Activated CD8-positive, alpha-beta T cell treated with anti-CD3 and anti-CD28 coated beads, Interleukin-2, amount 10 ng/mL, durations not matched to agents 7 days and 5 days (primary cell): ENCODE data around the gene ZNF853. TPM values are rescaled to one million over a fixed set of nuclear protein-coding genes. Genes with fewer than 3 reads are reported as not detected.
A peak's percentile ranks its signal among the peaks of the same experiment; 100 is the strongest.
"Not testable (repeated sequence)": the region's sequence is repeated elsewhere in the genome, so short reads cannot be mapped to it uniquely, and the experiment has no call there.

Experiments used
- ATAC-seq: fragments of 150-1000 bp; cut with Tn5 transposase; one replicate; pipeline ENCODE4 v1.10.0; 2021; ENCODE audit warnings: moderate library complexity
- CTCF ChIA-PET: fragments of 350-600 bp; sonication (Branson Sonifier 250); formaldehyde crosslinking; loops from one replicate; lab custom pipeline; 2021; ENCODE audit warnings: antibody characterized with exemption; lab: Charles Lee
- POLR2A ChIA-PET: fragments of 350-600 bp; sonication (Branson Sonifier 250); formaldehyde crosslinking; loops from one replicate; lab custom pipeline; 2021; ENCODE audit warnings: antibody characterized with exemption; lab: Charles Lee
- DNase-seq: peaks from one replicate; pipeline ENCODE4 v3.0.0-alpha.2; 2020
- H3K27ac Mint-ChIP-seq: one replicate; pipeline ENCODE4 v1.8.0; 2021; ENCODE audit warnings: mild to moderate bottlenecking, mixed read lengths
- H3K27me3 Mint-ChIP-seq: one replicate; pipeline ENCODE4 v1.8.0; 2021; ENCODE audit warnings: low read depth, mixed read lengths
- H3K36me3 Mint-ChIP-seq: one replicate; pipeline ENCODE4 v1.8.0; 2021; ENCODE audit warnings: low read depth, mixed read lengths
- H3K4me1 Mint-ChIP-seq: one replicate; pipeline ENCODE4 v1.8.0; 2021; ENCODE audit warnings: low read depth, mixed read lengths
- H3K4me3 Mint-ChIP-seq: one replicate; pipeline ENCODE4 v1.8.0; 2021; ENCODE audit warnings: mild to moderate bottlenecking, mixed read lengths
- H3K9me3 Mint-ChIP-seq: one replicate; pipeline ENCODE4 v1.8.0; 2022; ENCODE audit warnings: mixed read lengths; ENCODE audit not compliant: insufficient read depth
- total RNA-seq, 2 experiments: library from RNA; stranded (reverse); gene quantifications; one replicate each; pipeline ENCODE4 v1.2.3, GENCODE V29; 2021

ZNF853 gene
- total RNA-seq, 2 experiments from 2014 or later = 0.78 to 1.0 TPM

DNA sequence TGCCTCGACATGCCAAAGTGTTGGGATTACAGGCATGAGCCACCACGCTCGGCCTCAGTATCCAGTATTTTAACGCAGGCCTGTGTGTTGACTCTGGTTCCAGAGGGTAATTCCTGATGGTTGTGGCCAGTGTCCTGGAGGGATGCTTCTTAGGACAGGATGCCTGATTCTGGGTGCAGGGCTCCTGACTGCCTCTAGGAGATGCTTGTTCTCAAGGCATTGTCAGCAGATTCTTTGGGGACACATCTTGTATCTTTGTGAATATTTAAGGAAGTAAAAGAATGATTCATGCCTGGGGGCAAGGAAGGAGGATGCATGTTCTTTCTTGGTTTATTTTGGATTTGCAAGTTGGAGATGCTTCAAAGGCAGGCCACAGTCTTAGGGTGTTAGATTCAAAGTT is 36.0 kb upstream of the ZNF853 start:
- CTCF ChIA-PET = no interaction called here

DNA sequence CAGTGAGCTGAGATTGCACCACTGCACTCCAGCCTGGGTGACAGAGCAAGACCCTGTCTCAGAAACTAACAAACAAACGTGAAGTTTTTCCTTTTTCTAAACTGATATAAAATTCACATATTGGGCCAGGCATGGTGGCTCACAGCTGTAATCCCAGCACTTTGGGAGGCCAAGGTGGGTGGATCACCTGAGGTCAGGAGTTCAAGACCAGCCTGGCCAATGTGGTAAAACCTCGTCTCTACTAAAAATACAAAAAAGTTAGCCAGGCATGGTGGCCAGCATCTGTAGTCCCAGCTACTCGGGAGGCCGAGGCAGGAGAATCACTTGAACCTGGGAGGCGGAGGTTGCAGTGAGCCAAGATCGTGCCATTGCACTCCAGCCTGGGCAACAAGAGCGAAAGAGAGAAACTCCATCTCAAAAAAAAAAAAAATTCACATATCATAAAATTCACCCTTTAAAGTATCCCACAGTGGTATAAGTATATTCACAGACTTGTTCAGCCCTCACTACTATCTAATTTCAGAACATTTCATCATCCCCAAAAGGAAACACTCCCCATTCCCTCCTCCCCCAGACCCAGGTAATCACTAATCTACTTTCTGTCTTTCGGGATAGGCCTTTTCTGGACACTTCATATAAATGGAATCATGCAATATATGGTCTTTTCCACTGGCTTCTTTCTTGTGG is 29.5 kb upstream of the ZNF853 start:
- DNase-seq, H3K27ac Mint-ChIP-seq, ATAC-seq, H3K4me3 Mint-ChIP-seq, H3K9me3 Mint-ChIP-seq, H3K27me3 Mint-ChIP-seq, CTCF ChIA-PET: not testable (repeated sequence)
- Mint-ChIP-seq H3K4me1 (peaks cover 24% of the 10 kb centered on the region), H3K36me3 (peaks cover 57% of the 10 kb centered on the region)
- POLR2A ChIA-PET = interaction anchor here (0.6 kb wide), 1 partner anchor 596 kb away, joined by 3 read pairs; no protein-coding TSS in a partner anchor

More for the DNA sequence above, 36.0 kb upstream of the ZNF853 start:
- peaks cover 40% of the 10 kb centered on the region for H3K36me3 Mint-ChIP-seq
- no peak for DNase-seq
- no peaks in the 10 kb centered on the region for H3K27me3 Mint-ChIP-seq
- peak overlapping the region; percentile 37 for H3K27ac Mint-ChIP-seq
- peak overlapping the region; percentile 45 for H3K4me3 Mint-ChIP-seq
- no peak for ATAC-seq
- H3K4me1 Mint-ChIP-seq = peaks cover 52% of the 10 kb centered on the region
- POLR2A ChIA-PET = interaction anchor here (2.1 kb wide), 1 partner anchor 11 kb away, joined by 11 read pairs; the partner anchor contains the start of gene INTS15
- no peaks in the 10 kb centered on the region for H3K9me3 Mint-ChIP-seq

DNA sequence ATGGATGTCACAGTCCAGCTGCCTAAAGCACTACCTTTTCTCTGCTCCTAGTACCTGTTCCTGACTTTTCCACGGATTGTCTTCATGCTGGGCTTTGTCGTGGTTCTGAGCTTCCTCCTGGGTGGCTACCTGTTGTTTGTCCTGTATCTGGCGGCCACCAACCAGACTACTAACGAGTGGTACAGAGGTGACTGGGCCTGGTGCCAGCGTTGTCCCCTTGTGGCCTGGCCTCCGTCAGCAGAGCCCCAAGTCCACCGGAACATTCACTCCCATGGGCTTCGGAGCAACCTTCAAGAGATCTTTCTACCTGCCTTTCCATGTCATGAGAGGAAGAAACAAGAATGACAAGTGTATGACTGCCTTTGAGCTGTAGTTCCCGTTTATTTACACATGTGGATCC is 26.8 kb upstream of the ZNF853 start:
- ChIA-PET POLR2A (interaction anchor here (4.0 kb wide), 1 partner anchor 11 kb away, joined by 24 read pairs; the partner anchor contains the start of gene ZDHHC4), CTCF (interaction anchor here (0.7 to 1.8 kb wide), 3 partner anchors 10 to 33 kb away, joined by 3 to 6 read pairs (median 3); no protein-coding TSS in a partner anchor)
- H3K9me3 Mint-ChIP-seq = no peaks in the 10 kb centered on the region
- H3K27ac Mint-ChIP-seq = no peak overlapping the region
- ATAC-seq (no peak), DNase-seq (no peak)
- no peaks in the 10 kb centered on the region for H3K27me3 Mint-ChIP-seq
- H3K36me3 Mint-ChIP-seq = peaks cover 50% of the 10 kb centered on the region
- peak overlapping the region; percentile 32 for H3K4me3 Mint-ChIP-seq
- peaks cover 20% of the 10 kb centered on the region for H3K4me1 Mint-ChIP-seq

DNA sequence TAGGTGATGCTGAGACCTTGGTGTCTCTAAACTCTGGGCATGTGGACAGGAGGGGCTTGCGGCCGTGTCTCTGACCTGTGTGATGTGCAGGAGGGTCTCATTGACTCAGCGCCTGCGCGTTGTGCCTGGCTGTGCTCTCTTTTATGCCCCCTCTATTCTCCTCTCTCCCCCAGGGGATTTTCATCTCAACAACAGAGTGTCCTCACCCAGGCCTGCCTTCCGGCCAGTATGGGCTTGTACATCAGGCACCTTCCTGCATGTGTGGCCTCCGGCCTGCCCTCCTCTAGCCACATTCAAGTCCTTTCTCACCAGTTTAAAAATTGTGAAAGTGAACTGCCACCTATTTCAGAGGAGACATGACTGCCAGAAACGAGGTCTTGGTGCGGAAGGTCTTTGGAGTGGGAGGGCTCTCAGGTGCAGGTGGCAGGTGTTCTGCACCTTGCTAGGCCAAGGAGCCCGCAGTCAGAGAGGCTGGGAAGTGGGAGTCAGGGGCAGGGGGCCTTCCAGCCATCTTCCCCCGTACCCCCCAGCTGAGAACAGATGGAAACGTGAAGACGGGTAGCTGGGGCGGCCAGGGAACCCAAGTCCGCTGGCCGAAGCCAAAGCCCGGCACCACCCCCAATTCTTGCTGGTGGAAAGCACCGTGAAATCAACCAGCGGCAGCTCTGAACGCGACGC is 26.1 kb upstream of the ZNF853 start:
- Mint-ChIP-seq H3K9me3 (no peaks in the 10 kb centered on the region), H3K4me3 (peak overlapping the region; percentile 60), H3K36me3 (peaks cover 50% of the 10 kb centered on the region), H3K4me1 (peaks cover 20% of the 10 kb centered on the region), H3K27me3 (no peaks in the 10 kb centered on the region), H3K27ac (peak overlapping the region; percentile 75)
- POLR2A ChIA-PET = interaction anchor here (0.6 to 4.0 kb wide), 3 partner anchors 9 to 237 kb away, joined by 3 to 24 read pairs (median 11); partner anchors contain the start of gene ZDHHC4
- no peak for DNase-seq
- CTCF ChIA-PET = interaction anchor here (1.3 to 1.8 kb wide), 6 partner anchors 8 to 35 kb away, joined by 5 to 18 read pairs (median 7); partner anchors contain the start of gene ZDHHC4
- no peak for ATAC-seq

DNA sequence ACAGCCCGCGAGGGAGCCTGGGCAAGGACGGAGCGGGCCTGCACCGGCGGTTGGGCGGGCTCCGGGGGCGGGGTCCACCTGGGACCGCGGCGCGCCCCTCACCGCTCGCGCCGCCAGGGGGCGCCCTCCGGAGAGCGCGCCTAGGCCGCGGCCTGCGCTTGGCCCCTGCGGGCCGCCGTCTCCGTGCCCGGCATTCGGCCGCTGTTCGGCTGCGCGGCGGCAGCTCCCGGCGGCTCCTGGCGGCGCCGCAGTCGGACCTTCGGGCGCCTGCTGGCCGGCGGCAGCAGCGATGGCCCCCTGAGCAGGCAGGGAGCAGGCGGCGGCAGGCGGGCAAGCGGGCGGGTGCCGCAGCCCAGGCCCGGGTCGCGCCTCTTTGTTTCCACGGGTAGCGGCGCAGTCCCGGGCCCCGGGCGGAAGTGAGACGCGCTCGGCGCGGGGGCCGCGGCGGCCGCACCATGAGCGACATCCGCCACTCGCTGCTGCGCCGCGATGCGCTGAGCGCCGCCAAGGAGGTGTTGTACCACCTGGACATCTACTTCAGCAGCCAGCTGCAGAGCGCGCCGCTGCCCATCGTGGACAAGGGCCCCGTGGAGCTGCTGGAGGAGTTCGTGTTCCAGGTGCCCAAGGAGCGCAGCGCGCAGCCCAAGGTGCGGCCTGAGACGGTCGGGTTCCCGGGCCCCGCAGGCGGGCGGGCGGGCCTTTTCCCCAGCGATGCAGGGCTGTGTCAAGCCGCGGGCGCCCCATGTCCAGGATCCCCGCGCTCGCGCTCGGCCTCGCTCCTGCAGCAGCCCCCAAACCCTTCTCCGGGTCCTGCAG is 25.4 kb upstream of the ZNF853 start, which contains the start of gene INTS15:
TSS of gene INTS15 (plus strand) at position 193 of the 816 bp plus-strand sequence. CDS start at position 456, 263 bp downstream.
- H3K4me1 Mint-ChIP-seq = peaks cover 20% of the 10 kb centered on the region
- CTCF ChIA-PET = interaction anchor here (0.9 to 1.8 kb wide), 10 partner anchors 9 to 267 kb away, joined by 3 to 18 read pairs (median 6); partner anchors contain the start of genes DAGLB and ZDHHC4
- peak within 1 kb of the TSS; percentile 82 for H3K4me3 Mint-ChIP-seq
- peak within 1 kb of the TSS; percentile 86 for H3K27ac Mint-ChIP-seq
- H3K9me3 Mint-ChIP-seq = no peaks in the 10 kb centered on the region
- ATAC-seq (peak; percentile 94), DNase-seq (peak; percentile 81)
- H3K27me3 Mint-ChIP-seq = no peaks in the 10 kb centered on the region
- H3K36me3 Mint-ChIP-seq = peaks cover 50% of the 10 kb centered on the region
- POLR2A ChIA-PET = interaction anchor here (0.6 to 4.0 kb wide), 4 partner anchors 10 to 236 kb away, joined by 3 to 24 read pairs (median 7); partner anchors contain the start of gene ZDHHC4

DNA sequence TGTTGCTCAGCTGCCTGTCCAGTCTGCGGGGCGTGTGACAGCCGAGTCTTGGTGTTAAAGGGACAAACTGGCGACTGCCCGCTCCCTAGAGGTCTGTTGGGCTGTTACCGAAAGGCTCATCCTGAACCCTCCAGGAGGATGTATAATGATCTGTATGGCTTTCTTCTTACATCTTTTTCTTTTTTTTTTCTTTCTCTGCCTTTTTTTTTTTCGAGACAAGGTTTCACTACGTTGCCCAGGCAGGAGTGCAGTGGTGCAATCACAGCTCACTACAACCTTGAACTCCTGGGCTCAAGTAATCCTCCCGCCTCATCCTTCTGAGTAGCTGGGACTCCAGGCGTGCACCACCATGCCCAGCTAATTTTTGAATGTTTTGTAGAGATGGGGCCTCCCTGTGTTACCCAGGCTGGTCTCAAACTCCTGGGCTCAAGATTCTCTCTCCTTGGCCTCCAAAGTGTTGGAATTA is 24.7 kb upstream of the ZNF853 start:
- no peaks in the 10 kb centered on the region for H3K27me3 Mint-ChIP-seq
- DNase-seq (no peak), ATAC-seq (no peak)
- CTCF ChIA-PET = interaction anchor here (0.9 to 1.8 kb wide), 9 partner anchors 9 to 267 kb away, joined by 3 to 18 read pairs (median 4); partner anchors contain the start of genes DAGLB and ZDHHC4
- peak overlapping the region; percentile 86 for H3K27ac Mint-ChIP-seq
- POLR2A ChIA-PET = interaction anchor here (0.9 to 4.0 kb wide), 3 partner anchors 10 to 14 kb away, joined by 3 to 24 read pairs (median 11); partner anchors contain the start of gene ZDHHC4
- peaks cover 20% of the 10 kb centered on the region for H3K4me1 Mint-ChIP-seq
- H3K36me3 Mint-ChIP-seq = peaks cover 51% of the 10 kb centered on the region
- peak overlapping the region; percentile 82 for H3K4me3 Mint-ChIP-seq
- H3K9me3 Mint-ChIP-seq = no peaks in the 10 kb centered on the region

DNA sequence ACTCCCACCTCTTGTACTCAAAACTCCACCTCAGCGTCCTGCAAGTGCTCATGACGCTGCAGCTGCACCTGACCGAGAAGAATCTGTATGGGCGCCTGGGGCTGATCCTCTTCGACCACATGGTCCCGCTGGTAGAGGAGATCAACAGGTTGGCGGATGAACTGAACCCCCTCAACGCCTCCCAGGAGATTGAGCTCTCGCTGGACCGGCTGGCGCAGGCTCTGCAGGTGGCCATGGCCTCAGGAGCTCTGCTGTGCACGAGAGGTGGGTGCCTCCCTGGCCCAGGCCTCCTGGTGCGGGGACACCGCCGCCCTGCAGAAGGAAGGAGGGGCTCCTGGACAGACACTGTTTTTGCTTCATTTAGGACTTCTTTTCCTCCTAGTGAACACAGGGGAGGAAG is 15.3 kb upstream of the ZNF853 start:
- ATAC-seq (no peak), DNase-seq (no peak)
- H3K27ac Mint-ChIP-seq = no peak overlapping the region
- no peak overlapping the region for H3K4me3 Mint-ChIP-seq
- H3K27me3 Mint-ChIP-seq = no peaks in the 10 kb centered on the region
- CTCF ChIA-PET = interaction anchor here (2.0 kb wide), 1 partner anchor 10 kb away, joined by 4 read pairs; no protein-coding TSS in a partner anchor
- H3K9me3 Mint-ChIP-seq = no peaks in the 10 kb centered on the region
- peaks cover 4% of the 10 kb centered on the region for H3K4me1 Mint-ChIP-seq
- peaks cover 61% of the 10 kb centered on the region for H3K36me3 Mint-ChIP-seq
- POLR2A ChIA-PET = interaction anchor here (1.2 kb wide), 1 partner anchor 24 kb away, joined by 3 read pairs; no protein-coding TSS in a partner anchor

DNA sequence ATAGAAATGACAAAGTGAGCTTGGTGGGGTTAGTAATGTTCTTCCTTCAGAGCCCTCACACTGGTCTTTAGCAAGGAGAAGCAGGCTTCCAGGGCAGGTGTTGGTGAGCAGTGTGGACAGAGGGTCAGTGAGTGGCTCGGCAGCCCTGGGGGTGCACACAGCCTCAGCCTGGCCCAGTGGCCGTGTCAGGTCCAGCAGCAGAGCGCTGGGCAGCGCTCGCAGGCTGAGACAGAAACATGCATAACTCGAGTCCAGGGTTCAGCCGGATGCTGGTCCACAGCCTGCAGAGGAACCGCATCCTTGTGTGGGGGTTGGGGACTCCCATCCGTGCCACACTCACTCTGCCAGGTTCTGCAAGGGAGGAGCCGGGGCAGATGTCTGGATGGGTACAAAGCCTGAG is 11.0 kb upstream of the ZNF853 start:
- H3K4me3 Mint-ChIP-seq = no peak overlapping the region
- ATAC-seq = no peak

DNA sequence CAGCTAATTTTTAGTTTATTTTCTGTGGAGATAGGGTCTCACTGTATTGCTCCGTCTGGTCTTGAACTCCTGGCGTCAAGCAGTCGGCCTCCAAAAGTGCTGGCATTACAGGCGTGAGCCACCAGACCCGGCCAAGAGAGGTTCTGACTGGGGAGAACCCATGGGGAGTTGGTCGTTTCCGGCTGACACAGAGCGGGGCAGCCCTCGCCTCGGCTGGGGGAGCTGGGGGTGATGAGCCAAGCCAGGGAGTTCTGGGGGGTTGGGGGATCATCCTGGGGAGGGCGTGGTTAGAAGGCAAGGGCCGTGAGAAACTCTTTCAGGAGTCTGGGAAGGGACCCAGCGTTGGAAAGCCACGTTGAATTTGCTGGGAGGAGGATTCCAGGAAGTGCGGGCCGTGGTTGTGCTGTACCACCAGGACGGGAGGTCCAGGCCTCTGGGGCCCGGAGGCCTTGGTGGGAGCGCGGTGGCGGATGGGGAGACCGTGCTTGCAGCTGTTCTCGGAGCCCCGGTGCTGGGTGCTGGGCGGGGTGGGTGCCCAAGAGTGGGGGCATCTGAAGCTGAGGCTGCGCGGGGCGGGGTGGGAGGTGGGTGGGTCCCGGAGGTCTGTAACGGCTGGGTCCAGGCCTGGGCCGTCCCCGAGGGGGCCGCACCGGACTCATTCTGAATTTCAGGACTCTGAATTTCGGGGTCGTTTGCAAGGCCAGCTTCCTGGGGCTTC is 8.4 kb upstream of the ZNF853 start:
- no peak overlapping the region for H3K4me3 Mint-ChIP-seq
- CTCF ChIA-PET = no interaction called here
- H3K27me3 Mint-ChIP-seq = no peaks in the 10 kb centered on the region
- no peaks in the 10 kb centered on the region for H3K9me3 Mint-ChIP-seq
- H3K36me3 Mint-ChIP-seq = peaks cover 32% of the 10 kb centered on the region
- no peak for DNase-seq
- H3K27ac Mint-ChIP-seq = no peak overlapping the region
- POLR2A ChIA-PET = interaction anchor here (0.7 kb wide), 1 partner anchor 50 kb away, joined by 3 read pairs; no protein-coding TSS in a partner anchor
- H3K4me1 Mint-ChIP-seq = peaks cover 7% of the 10 kb centered on the region
- no peak for ATAC-seq

More for the DNA sequence above, 11.0 kb upstream of the ZNF853 start:
- no peaks in the 10 kb centered on the region for H3K27me3 Mint-ChIP-seq
- H3K27ac Mint-ChIP-seq = no peak overlapping the region
- CTCF ChIA-PET = no interaction called here
- no peaks in the 10 kb centered on the region for H3K9me3 Mint-ChIP-seq
- DNase-seq = no peak
- H3K36me3 Mint-ChIP-seq = peaks cover 41% of the 10 kb centered on the region
- POLR2A ChIA-PET = interaction anchor here (0.8 kb wide), 1 partner anchor 14 kb away, joined by 3 read pairs; the partner anchor contains the start of gene INTS15
- peaks cover 4% of the 10 kb centered on the region for H3K4me1 Mint-ChIP-seq

DNA sequence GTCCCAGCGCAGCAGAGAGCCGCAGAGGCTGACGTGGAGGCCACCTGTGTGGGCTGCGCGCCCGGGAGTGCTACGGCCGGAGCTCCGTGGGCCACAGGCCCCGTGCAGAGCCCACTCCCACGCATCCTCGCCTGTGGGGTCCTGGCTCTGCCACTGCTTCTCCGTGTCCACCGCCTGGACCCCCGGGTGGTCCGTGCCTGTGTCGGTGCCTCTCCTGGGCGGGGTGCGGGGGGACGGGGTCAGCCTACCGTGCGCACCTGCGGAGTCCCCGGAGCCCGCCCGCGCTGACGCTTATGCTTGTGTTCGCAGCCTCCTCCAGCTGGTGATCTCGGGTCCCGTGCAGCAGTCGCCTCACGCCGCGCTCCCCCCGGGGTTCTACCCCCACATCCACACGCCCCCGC is 7.8 kb upstream of the ZNF853 start:
- H3K27ac Mint-ChIP-seq = no peak overlapping the region
- ChIA-PET POLR2A (interaction anchor here (0.7 kb wide), 1 partner anchor 49 kb away, joined by 3 read pairs; no protein-coding TSS in a partner anchor), CTCF (no interaction called here)
- no peak overlapping the region for H3K4me3 Mint-ChIP-seq
- H3K36me3 Mint-ChIP-seq = peaks cover 26% of the 10 kb centered on the region
- H3K4me1 Mint-ChIP-seq = peaks cover 4% of the 10 kb centered on the region
- peaks cover 1% of the 10 kb centered on the region for H3K27me3 Mint-ChIP-seq
- DNase-seq = no peak
- no peaks in the 10 kb centered on the region for H3K9me3 Mint-ChIP-seq
- ATAC-seq = no peak
